Esophagus muscularis mucosa (tissue), 3 donors: ENCODE results near the gene RABEPK.

Source experiments
- CTCF ChIP-seq, 3 experiments: fragments of 200-600 bp in 2 of 3; fragments of 450-650 bp in 1 of 3; sonication (generic) in 2 of 3; IDR thresholded peaks; one replicate each; pipeline ENCODE4 v1.5.1; 2017 to 2019; ENCODE audit warnings: antibody characterized with exemption in 3 of 3, mild to moderate bottlenecking in 2 of 3, moderate library complexity in 1 of 3
- POLR2A ChIP-seq: fragments of 450-650 bp; IDR thresholded peaks from one replicate; pipeline ENCODE4 v1.6.1; 2017; ENCODE audit warnings: antibody characterized with exemption, moderate library complexity, mild to moderate bottlenecking, low read depth
- POLR2AphosphoS5 ChIP-seq, 2 donors: sonication (generic); formaldehyde crosslinking; IDR thresholded peaks; one replicate each; pipeline ENCODE4 v1.6.1; 2017; ENCODE audit warnings: antibody characterized with exemption in 2 of 2

- no peak for TF ChIP-seq CTCF (IDR thresholded peaks at IDR 0.05)
- TF ChIP-seq POLR2A: no peak
- TF ChIP-seq POLR2AphosphoS5 (IDR thresholded peaks at IDR 0.05): no peak
Observed at GRCh38 chr9:125262294-125262991, 62.1 kb downstream of the RABEPK start.
